Sigmoid colon (tissue), 3 donors: ENCODE data around the gene LRRTM4.
"Not testable (repeated sequence)": the region's sequence is repeated elsewhere in the genome, so short reads cannot be mapped to it uniquely, and the experiment has no call there.

ENCODE experiments used
- POLR2A ChIP-seq, 2 donors: fragments of 450-650 bp; IDR thresholded peaks; one replicate each; pipeline ENCODE4 v1.6.1; 2016; ENCODE audit warnings: antibody characterized with exemption in 2 of 2, mild to moderate bottlenecking in 2 of 2, moderate library complexity in 2 of 2
- TF ChIP-seq, protein P1 (sequence below), 4 experiments: fragments of 450-650 bp in 3 of 4; fragments of 200-600 bp in 1 of 4; IDR thresholded peaks; one replicate each; pipeline ENCODE4 v1.5.1; 2016 to 2019; ENCODE audit warnings: antibody characterized with exemption in 4 of 4, mild to moderate bottlenecking in 3 of 4, moderate library complexity in 2 of 4

DNA sequence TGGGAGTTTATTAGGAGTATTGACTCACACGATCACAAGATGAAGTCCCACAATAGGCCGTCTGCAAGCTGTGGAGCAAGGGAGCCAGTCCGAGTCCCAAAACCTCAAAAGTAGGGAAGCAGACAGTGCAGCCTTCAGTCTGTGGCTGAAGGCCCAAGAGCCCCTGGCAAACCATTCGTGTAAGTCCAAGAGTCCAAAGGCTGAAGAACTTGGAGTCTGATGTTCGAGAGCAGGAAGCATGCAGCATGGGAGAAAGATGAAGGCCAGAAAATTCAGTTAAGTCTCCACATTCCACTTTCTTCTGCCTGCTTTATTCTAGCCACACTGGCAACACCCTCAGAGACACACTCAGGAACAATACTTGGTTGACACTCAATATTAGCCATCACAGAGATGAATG, 492.9 kb downstream of the LRRTM4 start:
- not testable (repeated sequence) for TF ChIP-seq POLR2A (IDR thresholded peaks at IDR 0.05)
- TF ChIP-seq, protein P1, sequence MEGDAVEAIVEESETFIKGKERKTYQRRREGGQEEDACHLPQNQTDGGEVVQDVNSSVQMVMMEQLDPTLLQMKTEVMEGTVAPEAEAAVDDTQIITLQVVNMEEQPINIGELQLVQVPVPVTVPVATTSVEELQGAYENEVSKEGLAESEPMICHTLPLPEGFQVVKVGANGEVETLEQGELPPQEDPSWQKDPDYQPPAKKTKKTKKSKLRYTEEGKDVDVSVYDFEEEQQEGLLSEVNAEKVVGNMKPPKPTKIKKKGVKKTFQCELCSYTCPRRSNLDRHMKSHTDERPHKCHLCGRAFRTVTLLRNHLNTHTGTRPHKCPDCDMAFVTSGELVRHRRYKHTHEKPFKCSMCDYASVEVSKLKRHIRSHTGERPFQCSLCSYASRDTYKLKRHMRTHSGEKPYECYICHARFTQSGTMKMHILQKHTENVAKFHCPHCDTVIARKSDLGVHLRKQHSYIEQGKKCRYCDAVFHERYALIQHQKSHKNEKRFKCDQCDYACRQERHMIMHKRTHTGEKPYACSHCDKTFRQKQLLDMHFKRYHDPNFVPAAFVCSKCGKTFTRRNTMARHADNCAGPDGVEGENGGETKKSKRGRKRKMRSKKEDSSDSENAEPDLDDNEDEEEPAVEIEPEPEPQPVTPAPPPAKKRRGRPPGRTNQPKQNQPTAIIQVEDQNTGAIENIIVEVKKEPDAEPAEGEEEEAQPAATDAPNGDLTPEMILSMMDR (IDR thresholded peaks at IDR 0.05): not testable (repeated sequence)
